GM12872 (cell line): ENCODE data around the gene TSPAN18.

Source experiments
- TF ChIP-seq, protein P1 (sequence below): IDR thresholded peaks from 3 replicates; pipeline ENCODE4 v1.5.1; 2011; ENCODE audit warnings: low read depth, mild to moderate bottlenecking, low read length, moderate library complexity; ENCODE audit not compliant: insufficient read depth

The TSPAN18 gene

GRCh38 chr11:44972746-44973435 lies 246.1 kb downstream of the TSPAN18 start:
- TF ChIP-seq, protein P1, sequence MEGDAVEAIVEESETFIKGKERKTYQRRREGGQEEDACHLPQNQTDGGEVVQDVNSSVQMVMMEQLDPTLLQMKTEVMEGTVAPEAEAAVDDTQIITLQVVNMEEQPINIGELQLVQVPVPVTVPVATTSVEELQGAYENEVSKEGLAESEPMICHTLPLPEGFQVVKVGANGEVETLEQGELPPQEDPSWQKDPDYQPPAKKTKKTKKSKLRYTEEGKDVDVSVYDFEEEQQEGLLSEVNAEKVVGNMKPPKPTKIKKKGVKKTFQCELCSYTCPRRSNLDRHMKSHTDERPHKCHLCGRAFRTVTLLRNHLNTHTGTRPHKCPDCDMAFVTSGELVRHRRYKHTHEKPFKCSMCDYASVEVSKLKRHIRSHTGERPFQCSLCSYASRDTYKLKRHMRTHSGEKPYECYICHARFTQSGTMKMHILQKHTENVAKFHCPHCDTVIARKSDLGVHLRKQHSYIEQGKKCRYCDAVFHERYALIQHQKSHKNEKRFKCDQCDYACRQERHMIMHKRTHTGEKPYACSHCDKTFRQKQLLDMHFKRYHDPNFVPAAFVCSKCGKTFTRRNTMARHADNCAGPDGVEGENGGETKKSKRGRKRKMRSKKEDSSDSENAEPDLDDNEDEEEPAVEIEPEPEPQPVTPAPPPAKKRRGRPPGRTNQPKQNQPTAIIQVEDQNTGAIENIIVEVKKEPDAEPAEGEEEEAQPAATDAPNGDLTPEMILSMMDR = no peak

DNA sequence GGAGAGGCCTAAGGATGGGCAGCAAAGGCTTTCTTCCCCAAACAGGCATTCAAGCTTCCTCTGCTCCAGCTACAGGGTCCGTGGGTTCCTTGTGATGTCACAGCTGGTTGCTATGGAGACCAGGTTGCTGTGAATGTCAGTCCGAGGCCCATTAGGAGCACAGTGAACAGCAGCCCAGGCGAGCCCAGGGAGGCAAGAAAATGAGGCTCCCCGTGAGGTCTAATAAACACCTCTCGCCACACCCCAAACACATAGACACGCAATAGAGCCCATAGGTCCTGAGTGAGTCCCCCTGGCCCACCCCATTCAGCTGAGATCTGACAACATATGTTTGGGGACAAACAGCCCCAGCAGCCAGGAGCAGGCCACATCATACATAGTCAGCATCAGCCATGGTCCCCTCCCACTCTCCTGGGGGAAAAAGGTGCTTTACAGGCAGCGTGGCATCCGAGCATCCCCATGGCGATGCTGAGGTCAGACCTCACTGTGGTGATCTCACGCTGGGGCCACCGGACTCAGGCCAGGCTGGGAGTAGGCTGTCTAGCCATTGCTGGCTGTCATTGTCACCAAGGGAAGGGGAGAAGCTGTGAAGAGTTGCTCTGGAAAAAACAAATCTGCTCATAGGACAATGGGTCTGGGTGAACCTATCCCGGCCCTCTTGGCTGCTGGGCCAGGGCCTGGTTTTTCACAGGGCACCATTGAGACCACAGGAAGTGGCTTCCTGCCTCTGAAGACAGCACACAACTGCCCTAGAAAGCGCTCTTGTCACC lies 247.1 kb downstream of the TSPAN18 start:
- TF ChIP-seq, protein P1 = no peak

- TF ChIP-seq, protein P1 = no peak
Observed at GRCh38 chr11:44974402-44975000, 247.7 kb downstream of the TSPAN18 start.

GRCh38 chr11:44976576-44976975 lies 249.8 kb downstream of the TSPAN18 start:
- TF ChIP-seq, protein P1 = no peak

- TF ChIP-seq, protein P1 = 0 out of 3 replicates have a peak, but pooled peaks have one; percentile 20
Observed at GRCh38 chr11:44977493-44977984, 250.8 kb downstream of the TSPAN18 start.

DNA sequence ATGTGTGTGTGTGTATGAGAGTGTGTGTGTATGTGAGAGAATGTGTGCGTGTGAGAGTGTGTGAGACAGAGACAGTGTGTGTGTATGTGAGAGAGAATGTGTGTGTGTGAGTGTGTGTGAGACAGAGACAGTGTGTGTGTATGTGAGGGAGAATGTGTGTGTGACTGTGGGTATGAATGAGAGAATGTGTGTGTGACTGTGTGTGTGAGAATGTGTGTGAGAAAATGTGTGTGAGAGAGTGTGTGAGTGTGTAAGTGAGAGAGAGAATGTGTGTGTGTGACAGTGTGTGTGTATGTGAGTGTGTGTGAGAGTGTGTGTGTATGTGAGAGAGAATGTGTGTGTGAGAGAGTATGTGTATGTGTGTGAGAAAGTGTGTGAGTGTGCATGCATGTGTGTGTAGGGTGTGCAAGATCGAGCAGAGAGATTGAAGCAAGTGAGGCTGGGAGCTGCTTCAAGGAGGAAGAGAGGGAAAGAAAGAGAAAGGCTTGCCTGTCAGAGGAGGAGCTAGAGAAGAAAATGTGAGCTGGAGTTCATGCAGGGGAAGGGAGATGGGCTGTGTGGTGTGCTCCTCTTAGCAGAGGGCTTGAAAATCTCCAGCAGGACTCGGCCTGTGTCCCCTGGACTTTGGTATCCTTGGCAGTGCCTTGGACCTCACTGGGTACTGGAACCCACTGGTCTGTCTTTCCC lies 251.7 kb downstream of the TSPAN18 start:
- TF ChIP-seq, protein P1 = no peak

DNA sequence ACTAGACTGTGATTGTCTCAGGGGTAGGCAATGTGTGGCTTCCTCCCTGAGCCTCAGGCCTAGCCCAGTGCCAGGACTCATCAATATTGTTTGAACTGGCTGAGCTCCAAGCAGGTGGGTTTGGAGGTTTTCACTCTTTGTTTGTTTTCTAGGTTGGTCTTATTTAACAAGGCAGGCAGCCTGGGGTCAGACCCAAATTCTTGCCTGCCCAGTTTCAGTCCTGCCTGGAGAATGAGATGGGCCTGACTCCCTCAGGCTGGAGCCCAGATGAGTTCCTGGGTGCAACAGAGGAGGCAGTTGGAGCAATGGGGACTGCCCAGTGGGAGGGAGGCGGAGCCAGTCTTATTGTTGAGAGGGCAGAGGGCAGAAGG lies 252.2 kb downstream of the TSPAN18 start:
- TF ChIP-seq, protein P1 = no peak
